A673 (cell line): Measurements from ENCODE around the gene TBXT. TPM values are rescaled to one million over a fixed set of nuclear protein-coding genes. Genes with fewer than 3 reads are reported as not detected.

Experiments
- BruUV-seq: library from RNA; stranded (reverse); fragments of 400-500 nt; replicated peaks from 2 replicates; lab custom pipeline; 2021; lab: Mats Ljungman, UMichigan
- CTCF ChIA-PET: fragments of 300-600 bp; sonication (Branson Sonifier 250); formaldehyde crosslinking; loops from one replicate; lab custom pipeline; 2022; ENCODE audit warnings: antibody characterized with exemption; lab: Charles Lee
- POLR2A ChIA-PET: fragments of 300-600 bp; sonication (Branson Sonifier 250); formaldehyde crosslinking; loops from one replicate; lab custom pipeline; 2022; ENCODE audit warnings: antibody characterized with exemption; ENCODE audit not compliant: low non-redundant PET; lab: Charles Lee
- DNase-seq: peaks from one replicate; pipeline ENCODE4 v3.0.0-alpha.2; 2015; ENCODE audit warnings: low spot score
- H3K27ac ChIP-seq: fragments of 200-600 bp; sonication (generic); 2 replicates; pipeline ENCODE4 v1.5.1; 2016; ENCODE audit warnings: mixed run types, low read depth, mild to moderate bottlenecking, mixed read lengths, antibody characterized with exemption, low read length; ENCODE audit not compliant: poor library complexity, severe bottlenecking
- H3K27me3 ChIP-seq: fragments of 200-600 bp; sonication (generic); replicated peaks from 2 replicates; pipeline ENCODE4 v1.6.1; 2017; ENCODE audit warnings: mixed run types, low read depth, mild to moderate bottlenecking, mixed read lengths, antibody characterized with exemption, low read length; ENCODE audit not compliant: insufficient read depth, poor library complexity
- H3K36me3 ChIP-seq: fragments of 200-600 bp; sonication (generic); 2 replicates; pipeline ENCODE4 v1.6.1; 2016; ENCODE audit warnings: mixed run types, mild to moderate bottlenecking, mixed read lengths, antibody characterized with exemption, low read length; ENCODE audit not compliant: insufficient read depth, poor library complexity, severe bottlenecking
- H3K4me1 ChIP-seq: fragments of 200-600 bp; sonication (generic); 2 replicates; pipeline ENCODE4 v1.6.1; 2017; ENCODE audit warnings: mixed run types, mild to moderate bottlenecking, mixed read lengths, antibody characterized with exemption, low read length; ENCODE audit not compliant: insufficient read depth, poor library complexity, severe bottlenecking
- H3K4me3 ChIP-seq: fragments of 200-600 bp; sonication (generic); 2 replicates; pipeline ENCODE4 v1.5.1; 2016; ENCODE audit warnings: low read depth, mixed run types, mild to moderate bottlenecking, mixed read lengths, low read length; ENCODE audit not compliant: poor library complexity, severe bottlenecking
- H3K9me3 ChIP-seq: fragments of 200-600 bp; sonication (generic); 2 replicates; pipeline ENCODE4 v1.6.1; 2016; ENCODE audit warnings: mixed run types, low read depth, mild to moderate bottlenecking, mixed read lengths, antibody characterized with exemption, low read length; ENCODE audit not compliant: poor library complexity, severe bottlenecking
- CTCF ChIP-seq: fragments of 300-800, 200-600 bp; sonication (generic); conservative IDR thresholded peaks from 2 replicates; pipeline ENCODE4 v1.5.1; 2017; ENCODE audit warnings: low read depth, mild to moderate bottlenecking, antibody characterized with exemption, low read length, moderate library complexity, mixed read lengths
- EZH2 ChIP-seq: fragments of 200-600 bp; sonication (generic); IDR thresholded peaks from 2 replicates; pipeline ENCODE4 v1.6.1; 2017; ENCODE audit warnings: borderline replicate concordance, low read depth, mild to moderate bottlenecking, mixed read lengths, antibody characterized with exemption, low read length; ENCODE audit not compliant: poor library complexity, severe bottlenecking
- intact Hi-C: fragments of 100-400 bp; cut with micrococcal nuclease; formaldehyde crosslinking; loops from one replicate; pipeline ENCODE4 v1.10.0; 2022; ENCODE audit not compliant: unreplicated experiment
- total RNA-seq: library from RNA; stranded (reverse); gene quantifications from 2 replicates; pipeline ENCODE4 v1.2.3, GENCODE V29; 2021

Gene TBXT
- total RNA-seq, 1 experiment from 2014 or later = not detected

- Histone ChIP-seq H3K9me3 (no peaks in the 10 kb centered on the region), H3K4me1 (no peaks in the 10 kb centered on the region), H3K36me3 (no peaks in the 10 kb centered on the region), H3K27me3 (peaks cover 13% of the 10 kb centered on the region), H3K4me3 (no peak overlapping the region), H3K27ac (no peak overlapping the region)
- no peak for DNase-seq
- intact Hi-C loops = no loop called here
- TF ChIP-seq CTCF (no peak), EZH2 (no peak)
- CTCF ChIA-PET = no interaction called here
- POLR2A ChIA-PET = no interaction called here
- BruUV-seq = no TSS peak
Observed at GRCh38 chr6:166151798-166152197, 15.9 kb downstream of the TBXT start.

DNA sequence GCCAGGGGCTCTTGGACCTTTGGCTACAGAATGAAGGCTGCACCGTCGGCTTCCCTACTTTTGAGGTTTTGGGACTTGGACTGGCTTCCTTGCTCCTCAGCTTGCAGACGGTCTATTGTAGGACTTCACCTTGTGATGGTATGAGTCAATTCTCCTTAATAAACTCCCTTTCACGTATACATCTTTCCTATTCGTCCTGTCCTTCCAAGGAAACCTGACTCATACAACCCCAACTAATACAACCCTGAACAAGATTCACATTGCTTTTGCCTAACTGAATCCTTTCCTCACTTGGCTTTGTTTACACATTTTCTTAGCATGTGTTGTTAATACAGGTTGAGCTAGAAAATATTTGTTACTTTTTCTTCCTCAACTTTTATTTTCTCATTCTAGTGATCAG, 21.9 kb downstream of the TBXT start:
- no peak overlapping the region for H3K27ac ChIP-seq
- no peak for TF ChIP-seq CTCF
- no peaks in the 10 kb centered on the region for H3K4me1 ChIP-seq
- H3K4me3 ChIP-seq = no peak overlapping the region
- ChIA-PET CTCF (no interaction called here), POLR2A (no interaction called here)
- BruUV-seq = no TSS peak
- no peaks in the 10 kb centered on the region for H3K36me3 ChIP-seq
- H3K27me3 ChIP-seq = peaks cover 29% of the 10 kb centered on the region
- H3K9me3 ChIP-seq = no peaks in the 10 kb centered on the region
- intact Hi-C loops = no loop called here
- DNase-seq = no peak

DNA sequence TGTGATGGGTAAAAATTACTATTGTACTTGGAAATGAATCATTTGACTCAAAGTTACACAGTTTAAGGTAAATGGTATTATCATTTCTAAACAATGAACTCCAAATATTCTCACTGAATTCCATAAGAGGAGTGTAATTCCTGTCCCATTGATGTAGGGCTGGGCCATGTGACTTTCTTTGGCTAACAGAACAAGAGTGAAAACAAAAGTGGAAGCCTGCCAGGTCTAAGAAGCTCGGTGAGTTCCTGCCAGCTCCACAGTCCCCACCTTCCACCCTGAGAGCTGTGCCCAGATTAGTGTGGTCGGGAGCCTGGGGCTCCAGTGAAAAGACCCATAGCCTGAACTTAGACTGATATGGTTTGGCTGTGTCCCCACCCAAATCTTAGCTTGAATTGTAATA, 24.6 kb downstream of the TBXT start:
- POLR2A ChIA-PET = no interaction called here
- Histone ChIP-seq H3K4me3 (no peak overlapping the region), H3K4me1 (no peaks in the 10 kb centered on the region), H3K9me3 (no peaks in the 10 kb centered on the region), H3K36me3 (no peaks in the 10 kb centered on the region), H3K27ac (no peak overlapping the region), H3K27me3 (peaks cover 25% of the 10 kb centered on the region)
- no peak for DNase-seq
- intact Hi-C loops = no loop called here
- BruUV-seq = no TSS peak
- TF ChIP-seq EZH2 (no peak), CTCF (no peak)
- CTCF ChIA-PET = no interaction called here
